Right atrium auricular region (tissue), 2 donors: ENCODE data around the gene ACBD7. TPM values are rescaled to one million over a fixed set of nuclear protein-coding genes. Genes with fewer than 3 reads are reported as not detected.

ENCODE experiments used
- DNase-seq: peaks from one replicate; pipeline ENCODE4 v3.0.0-alpha.2; 2019; ENCODE audit warnings: low spot score
- H3K27ac ChIP-seq, 2 donors: fragments of 200-600 bp; sonication (generic); 1 replicate in 1 of 2; 2 replicates in 1 of 2; pipeline ENCODE4 v1.5.1; 2016 to 2019
- H3K27me3 ChIP-seq, 2 donors: fragments of 200-600 bp; sonication (generic); one replicate each; pipeline versions ENCODE4 v1.5.1 to v1.6.0; 2017 to 2019
- H3K36me3 ChIP-seq: fragments of 200-600 bp; sonication (generic); one replicate; pipeline ENCODE4 v1.5.1; 2016
- H3K4me1 ChIP-seq, 2 donors: fragments of 200-600 bp; sonication (generic); one replicate each; pipeline versions ENCODE4 v1.5.1 to v1.6.0; 2017 to 2019
- H3K4me3 ChIP-seq, 2 donors: fragments of 200-600 bp; sonication (generic); 1 replicate in 1 of 2; 2 replicates in 1 of 2; pipeline ENCODE4 v1.5.1; 2017 to 2019; ENCODE audit warnings: mild to moderate bottlenecking in 1 of 2, moderate library complexity in 1 of 2
- H3K9me3 ChIP-seq, 2 donors: fragments of 200-600 bp; sonication (generic); one replicate each; pipeline ENCODE4 v1.5.1; 2019
- CTCF ChIP-seq, 2 donors: fragments of 200-600 bp; sonication (generic); IDR thresholded peaks; one replicate each; pipeline ENCODE4 v1.5.1; 2019; ENCODE audit warnings: antibody characterized with exemption in 2 of 2
- total RNA-seq, 2 donors: library from RNA; depleted of rRNA; stranded (reverse); fragments of >200 nt; gene quantifications; one replicate each; pipeline ENCODE4 v1.1.0, GENCODE V29; 2016

Gene ACBD7
- total RNA-seq, 2 donors from 2014 or later: not detected

GRCh38 chr10:15099886-15100285 lies 11.3 kb upstream of the ACBD7 start:
- peaks cover 27% of the 10 kb centered on the region for H3K36me3 ChIP-seq
- H3K4me3 ChIP-seq: no peak overlapping the region
- no peak for TF ChIP-seq CTCF (IDR thresholded peaks at IDR 0.05)

GRCh38 chr10:15097011-15097812 lies 8.6 kb upstream of the ACBD7 start, which contains the start of gene RPP38:
TSS of gene RPP38 (plus strand) at chr10:15097355. CDS start at chr10:15103315, 5,960 bp downstream.
- Histone ChIP-seq H3K4me1 (peaks cover 0 to 25% of the 10 kb centered on the region in 2 donors), H3K4me3 (peak within 1 kb of the TSS; percentile 86 to 93), H3K9me3 (no peaks in the 10 kb centered on the region), H3K36me3 (no peaks in the 10 kb centered on the region), H3K27ac (peak within 1 kb of the TSS; percentile 96), H3K27me3 (no peaks in the 10 kb centered on the region)
- no peak for TF ChIP-seq CTCF (IDR thresholded peaks at IDR 0.05)
- DNase-seq: peak; percentile 97

More at GRCh38 chr10:15099886-15100285, 11.3 kb upstream of the ACBD7 start:
- Histone ChIP-seq H3K9me3 (no peaks in the 10 kb centered on the region), H3K4me1 (peaks cover 0 to 25% of the 10 kb centered on the region in 2 donors), H3K27ac (no peak overlapping the region), H3K27me3 (no peaks in the 10 kb centered on the region)
- DNase-seq: no peak

GRCh38 chr10:15096661-15097010 lies 8.1 kb upstream of the ACBD7 start:
- no peaks in the 10 kb centered on the region for H3K36me3 ChIP-seq
- H3K27ac ChIP-seq: peak overlapping the region; percentile 96
- H3K4me1 ChIP-seq: peaks cover 0 to 25% of the 10 kb centered on the region in 2 donors
- peak overlapping the region; percentile 86 to 93 for H3K4me3 ChIP-seq
- H3K9me3 ChIP-seq: no peaks in the 10 kb centered on the region
- TF ChIP-seq CTCF (IDR thresholded peaks at IDR 0.05): no peak
- DNase-seq: no peak
- H3K27me3 ChIP-seq: no peaks in the 10 kb centered on the region

GRCh38 chr10:15092855-15093408 lies 4.4 kb upstream of the ACBD7 start:
- H3K4me1 ChIP-seq: peaks cover 0 to 19% of the 10 kb centered on the region in 2 donors
- no peak overlapping the region for H3K4me3 ChIP-seq
- TF ChIP-seq CTCF (IDR thresholded peaks at IDR 0.05): no peak
- no peaks in the 10 kb centered on the region for H3K36me3 ChIP-seq
- H3K27me3 ChIP-seq: no peaks in the 10 kb centered on the region
- H3K27ac ChIP-seq: no peak overlapping the region
- no peak for DNase-seq
- H3K9me3 ChIP-seq: no peaks in the 10 kb centered on the region

GRCh38 chr10:15091418-15091817 lies 2.8 kb upstream of the ACBD7 start:
- DNase-seq: no peak
- Histone ChIP-seq H3K4me3 (no peak overlapping the region), H3K9me3 (no peaks in the 10 kb centered on the region), H3K36me3 (no peaks in the 10 kb centered on the region), H3K4me1 (peaks cover 0 to 13% of the 10 kb centered on the region in 2 donors), H3K27me3 (no peaks in the 10 kb centered on the region), H3K27ac (no peak overlapping the region)
- TF ChIP-seq CTCF (IDR thresholded peaks at IDR 0.05): no peak
